ENCODE data around the gene SPRR5.

Gene SPRR5

DNA sequence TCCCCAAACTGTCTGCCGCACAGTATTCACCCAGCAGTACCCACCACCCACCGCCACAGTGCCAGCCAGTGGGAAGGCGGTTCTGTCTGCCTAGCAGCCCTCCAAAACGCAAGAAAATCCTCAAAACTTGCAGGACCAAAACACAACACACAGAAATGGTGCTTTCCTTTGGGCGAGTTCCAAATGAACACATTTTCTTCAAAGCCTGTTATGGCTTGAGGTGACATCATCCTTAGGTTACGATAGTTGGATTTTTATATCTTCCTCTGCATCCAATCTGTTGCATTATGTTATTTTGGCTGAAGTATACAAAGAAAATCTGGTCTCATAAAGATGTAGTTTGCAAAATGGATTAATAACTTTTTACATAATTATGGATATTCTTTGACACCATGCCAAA, 46.2 kb downstream of the SPRR5 start:
- TF ChIP-seq FOXM1 (IDR thresholded peaks at IDR 0.05; ENCODE audit: borderline replicate concordance, low read depth) (no peak), CREB1 (IDR thresholded peaks at IDR 0.05; ENCODE audit: low read depth) (no peak), NFIC (IDR thresholded peaks at IDR 0.05) (no peak), TEAD4 (IDR thresholded peaks at IDR 0.05) (no peak), ZBTB7A (IDR thresholded peaks at IDR 0.05; ENCODE audit: low read depth) (no peak), EGR1 (IDR thresholded peaks at IDR 0.05) (no peak), RAD21 (IDR thresholded peaks at IDR 0.05; ENCODE audit: low read depth) (no peak), EP300 (IDR thresholded peaks at IDR 0.05; ENCODE audit: borderline replicate concordance) (no peak)
- TF ChIP-seq, protein P1, sequence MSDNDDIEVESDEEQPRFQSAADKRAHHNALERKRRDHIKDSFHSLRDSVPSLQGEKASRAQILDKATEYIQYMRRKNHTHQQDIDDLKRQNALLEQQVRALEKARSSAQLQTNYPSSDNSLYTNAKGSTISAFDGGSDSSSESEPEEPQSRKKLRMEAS (IDR thresholded peaks at IDR 0.05) = no peak

DNA sequence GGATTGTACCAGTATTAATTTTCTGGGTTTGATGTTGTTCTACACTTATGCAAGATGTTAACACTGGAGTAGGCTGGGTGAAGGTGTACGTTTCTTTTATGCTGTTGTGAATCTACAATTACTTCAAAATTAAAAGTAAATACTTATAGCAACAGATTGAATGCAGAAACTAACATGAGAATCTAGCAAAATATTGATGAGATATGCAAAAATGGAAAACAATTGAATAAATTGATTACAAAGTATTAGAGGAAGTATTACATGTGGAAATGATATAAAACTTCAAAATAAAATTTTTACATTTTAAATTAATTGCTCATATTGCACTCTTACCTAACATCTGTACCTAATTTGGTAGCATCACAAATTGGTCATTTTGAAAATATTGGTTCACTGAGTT, 48.8 kb downstream of the SPRR5 start:
- no peak for TF ChIP-seq YY1 (IDR thresholded peaks at IDR 0.05; ENCODE audit: low read depth)
- TF ChIP-seq, protein P1 (IDR thresholded peaks at IDR 0.05) = no peak
- no peak for TF ChIP-seq RAD21 (IDR thresholded peaks at IDR 0.05; ENCODE audit: low read depth)
- no peak for TF ChIP-seq EP300 (IDR thresholded peaks at IDR 0.05; ENCODE audit: borderline replicate concordance)
- TF ChIP-seq FOXM1 (IDR thresholded peaks at IDR 0.05; ENCODE audit: borderline replicate concordance, low read depth) = no peak
- no peak for TF ChIP-seq CREB1 (IDR thresholded peaks at IDR 0.05; ENCODE audit: low read depth)
- no peak for TF ChIP-seq NFIC (IDR thresholded peaks at IDR 0.05)
- no peak for TF ChIP-seq TCF12 (IDR thresholded peaks at IDR 0.05; ENCODE audit: low read depth)
- TF ChIP-seq TEAD4 (IDR thresholded peaks at IDR 0.05) = no peak
- TF ChIP-seq CEBPB (IDR thresholded peaks at IDR 0.05) = no peak
- TF ChIP-seq, protein P2, sequence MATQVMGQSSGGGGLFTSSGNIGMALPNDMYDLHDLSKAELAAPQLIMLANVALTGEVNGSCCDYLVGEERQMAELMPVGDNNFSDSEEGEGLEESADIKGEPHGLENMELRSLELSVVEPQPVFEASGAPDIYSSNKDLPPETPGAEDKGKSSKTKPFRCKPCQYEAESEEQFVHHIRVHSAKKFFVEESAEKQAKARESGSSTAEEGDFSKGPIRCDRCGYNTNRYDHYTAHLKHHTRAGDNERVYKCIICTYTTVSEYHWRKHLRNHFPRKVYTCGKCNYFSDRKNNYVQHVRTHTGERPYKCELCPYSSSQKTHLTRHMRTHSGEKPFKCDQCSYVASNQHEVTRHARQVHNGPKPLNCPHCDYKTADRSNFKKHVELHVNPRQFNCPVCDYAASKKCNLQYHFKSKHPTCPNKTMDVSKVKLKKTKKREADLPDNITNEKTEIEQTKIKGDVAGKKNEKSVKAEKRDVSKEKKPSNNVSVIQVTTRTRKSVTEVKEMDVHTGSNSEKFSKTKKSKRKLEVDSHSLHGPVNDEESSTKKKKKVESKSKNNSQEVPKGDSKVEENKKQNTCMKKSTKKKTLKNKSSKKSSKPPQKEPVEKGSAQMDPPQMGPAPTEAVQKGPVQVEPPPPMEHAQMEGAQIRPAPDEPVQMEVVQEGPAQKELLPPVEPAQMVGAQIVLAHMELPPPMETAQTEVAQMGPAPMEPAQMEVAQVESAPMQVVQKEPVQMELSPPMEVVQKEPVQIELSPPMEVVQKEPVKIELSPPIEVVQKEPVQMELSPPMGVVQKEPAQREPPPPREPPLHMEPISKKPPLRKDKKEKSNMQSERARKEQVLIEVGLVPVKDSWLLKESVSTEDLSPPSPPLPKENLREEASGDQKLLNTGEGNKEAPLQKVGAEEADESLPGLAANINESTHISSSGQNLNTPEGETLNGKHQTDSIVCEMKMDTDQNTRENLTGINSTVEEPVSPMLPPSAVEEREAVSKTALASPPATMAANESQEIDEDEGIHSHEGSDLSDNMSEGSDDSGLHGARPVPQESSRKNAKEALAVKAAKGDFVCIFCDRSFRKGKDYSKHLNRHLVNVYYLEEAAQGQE (IDR thresholded peaks at IDR 0.05; ENCODE audit: low read depth) = no peak
- TF ChIP-seq EGR1 (IDR thresholded peaks at IDR 0.05) = no peak
- TF ChIP-seq, protein P3, sequence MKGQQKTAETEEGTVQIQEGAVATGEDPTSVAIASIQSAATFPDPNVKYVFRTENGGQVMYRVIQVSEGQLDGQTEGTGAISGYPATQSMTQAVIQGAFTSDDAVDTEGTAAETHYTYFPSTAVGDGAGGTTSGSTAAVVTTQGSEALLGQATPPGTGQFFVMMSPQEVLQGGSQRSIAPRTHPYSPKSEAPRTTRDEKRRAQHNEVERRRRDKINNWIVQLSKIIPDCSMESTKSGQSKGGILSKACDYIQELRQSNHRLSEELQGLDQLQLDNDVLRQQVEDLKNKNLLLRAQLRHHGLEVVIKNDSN (IDR thresholded peaks at IDR 0.05) = no peak
- no peak for TF ChIP-seq TAF1 (IDR thresholded peaks at IDR 0.05; ENCODE audit: low read depth)
- no peak for TF ChIP-seq ZBTB7A (IDR thresholded peaks at IDR 0.05; ENCODE audit: low read depth)

DNA sequence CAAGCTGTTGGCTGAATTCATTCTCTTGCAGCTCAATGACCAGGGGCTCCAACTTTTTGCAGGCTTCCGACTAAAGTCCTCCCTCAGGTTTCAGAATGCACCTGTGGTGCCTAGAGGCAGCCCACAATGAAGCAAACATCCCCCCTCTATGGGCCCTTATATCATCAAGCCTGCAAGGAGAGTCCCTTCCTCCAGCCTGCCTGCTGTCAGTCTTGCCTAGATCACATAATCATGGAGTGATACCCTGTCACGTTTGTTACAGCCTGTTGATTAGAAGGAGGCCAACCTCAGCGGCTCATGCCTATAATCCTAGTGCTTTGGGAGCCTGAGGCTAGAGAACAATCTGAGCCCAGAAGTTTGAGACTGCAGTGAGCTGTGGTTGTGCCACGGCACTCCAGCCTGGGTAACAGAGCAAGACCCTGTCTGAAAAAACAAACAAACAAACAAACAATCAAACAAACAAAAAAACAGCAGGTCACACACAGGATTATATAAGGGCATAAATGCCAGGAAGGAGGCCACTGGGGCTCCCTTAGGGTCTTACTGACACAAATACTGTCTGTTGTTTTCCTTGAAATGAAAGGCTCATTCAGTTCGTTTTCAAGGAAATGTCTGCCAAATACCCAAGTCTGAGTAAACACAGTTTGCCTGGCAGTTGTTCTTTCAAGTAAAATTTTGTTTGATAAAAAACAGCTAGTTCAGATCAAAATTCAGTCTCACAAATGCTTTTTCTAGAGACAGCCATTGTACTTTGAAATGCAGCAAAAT, 49.8 kb downstream of the SPRR5 start:
- TF ChIP-seq RAD21 (IDR thresholded peaks at IDR 0.05; ENCODE audit: low read depth) = no peak
- no peak for TF ChIP-seq TAF1 (IDR thresholded peaks at IDR 0.05; ENCODE audit: low read depth)
- no peak for TF ChIP-seq NFIC (IDR thresholded peaks at IDR 0.05)
- no peak for TF ChIP-seq TEAD4 (IDR thresholded peaks at IDR 0.05)

DNA sequence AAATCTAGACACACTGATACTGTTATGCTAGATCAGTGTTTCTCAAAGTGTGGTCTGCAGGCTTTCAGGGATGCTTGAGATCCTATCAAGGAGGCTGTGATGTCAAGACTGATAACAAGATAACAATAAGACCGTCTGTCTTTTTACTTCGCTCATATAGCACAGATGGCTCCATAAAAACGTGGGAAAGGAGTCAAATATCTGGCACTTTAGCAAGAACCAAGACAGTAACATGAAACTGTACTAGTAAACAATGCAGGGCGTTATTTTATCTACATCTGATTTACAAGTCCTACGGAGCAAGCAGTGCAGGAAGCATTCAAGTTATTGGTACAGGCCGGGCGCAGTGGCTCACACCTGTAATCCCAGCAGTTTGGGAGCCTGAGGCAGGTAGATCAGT, 50.9 kb downstream of the SPRR5 start:
- TF ChIP-seq RAD21 (IDR thresholded peaks at IDR 0.05; ENCODE audit: low read depth) = no peak
- TF ChIP-seq TAF1 (IDR thresholded peaks at IDR 0.05; ENCODE audit: low read depth) = no peak
- TF ChIP-seq, protein P1 (IDR thresholded peaks at IDR 0.05) = no peak
- no peak for TF ChIP-seq ZBTB7A (IDR thresholded peaks at IDR 0.05; ENCODE audit: low read depth)
- TF ChIP-seq CREB1 (IDR thresholded peaks at IDR 0.05; ENCODE audit: low read depth) = no peak
- TF ChIP-seq EGR1 (IDR thresholded peaks at IDR 0.05) = no peak
- TF ChIP-seq YY1 (IDR thresholded peaks at IDR 0.05; ENCODE audit: low read depth) = no peak
- TF ChIP-seq, protein P2 (IDR thresholded peaks at IDR 0.05; ENCODE audit: low read depth) = no peak
- no peak for TF ChIP-seq TEAD4 (IDR thresholded peaks at IDR 0.05)
- TF ChIP-seq FOXM1 (IDR thresholded peaks at IDR 0.05; ENCODE audit: borderline replicate concordance, low read depth) = no peak
- TF ChIP-seq NFIC (IDR thresholded peaks at IDR 0.05) = no peak
- no peak for TF ChIP-seq EP300 (IDR thresholded peaks at IDR 0.05; ENCODE audit: borderline replicate concordance)
- TF ChIP-seq TCF12 (IDR thresholded peaks at IDR 0.05; ENCODE audit: low read depth) = no peak
- TF ChIP-seq CEBPB (IDR thresholded peaks at IDR 0.05) = no peak
- TF ChIP-seq, protein P3 (IDR thresholded peaks at IDR 0.05) = no peak

DNA sequence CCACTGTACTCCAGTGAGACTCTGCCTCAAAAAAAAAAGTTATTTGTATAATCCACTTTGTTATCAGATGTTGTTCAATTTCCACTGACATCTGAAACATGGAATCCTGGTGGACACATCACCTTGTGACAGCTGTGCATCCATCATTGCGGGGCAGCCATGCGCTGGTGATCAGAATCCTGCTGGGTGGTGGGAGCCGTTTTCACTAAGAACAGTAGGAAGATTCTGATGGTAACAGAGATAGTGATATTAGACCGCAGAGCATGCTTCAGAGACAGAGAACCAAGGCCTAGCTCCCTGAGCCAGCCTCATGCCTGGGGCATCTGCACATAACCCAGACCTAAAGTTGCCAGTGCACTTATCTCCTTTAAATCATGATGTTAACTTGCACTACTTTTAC, 51.5 kb downstream of the SPRR5 start:
- TF ChIP-seq EP300 (IDR thresholded peaks at IDR 0.05; ENCODE audit: borderline replicate concordance) (no peak), CREB1 (IDR thresholded peaks at IDR 0.05; ENCODE audit: low read depth) (no peak), TAF1 (IDR thresholded peaks at IDR 0.05; ENCODE audit: low read depth) (no peak)
